GM18858 (cell line): ENCODE results near the gene ARID3B.

Experiments
- ATAC-seq: cut with Tn5 transposase; IDR thresholded peaks from one replicate; pipeline ENCODE4 v1.9.1; 2021; ENCODE audit not compliant: unreplicated experiment

Gene ARID3B

GRCh38 chr15:74633781-74634180 lies 92.8 kb downstream of the ARID3B start:
- ATAC-seq = no peak

- no peak for ATAC-seq
Observed at GRCh38 chr15:74635228-74635627, 94.2 kb downstream of the ARID3B start.

DNA sequence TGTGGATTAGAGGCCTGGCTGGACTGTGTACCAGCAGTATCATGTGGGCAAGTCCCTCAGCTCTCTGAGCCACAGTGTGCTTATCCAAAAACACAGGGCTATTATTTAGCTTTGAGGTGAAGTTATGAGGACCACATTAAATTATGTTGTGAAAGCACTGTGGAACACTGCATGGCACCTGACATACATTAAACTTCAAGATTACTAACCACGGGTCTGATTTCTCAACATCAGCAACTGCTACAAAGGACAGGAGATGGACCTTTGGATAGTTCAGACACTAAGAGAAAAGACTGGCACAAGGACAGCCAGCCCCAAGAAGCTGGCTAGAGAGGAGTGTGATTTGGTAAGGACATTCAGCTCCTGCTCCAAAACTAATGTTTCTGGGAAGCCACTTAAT lies 96.0 kb downstream of the ARID3B start:
- no peak for ATAC-seq

DNA sequence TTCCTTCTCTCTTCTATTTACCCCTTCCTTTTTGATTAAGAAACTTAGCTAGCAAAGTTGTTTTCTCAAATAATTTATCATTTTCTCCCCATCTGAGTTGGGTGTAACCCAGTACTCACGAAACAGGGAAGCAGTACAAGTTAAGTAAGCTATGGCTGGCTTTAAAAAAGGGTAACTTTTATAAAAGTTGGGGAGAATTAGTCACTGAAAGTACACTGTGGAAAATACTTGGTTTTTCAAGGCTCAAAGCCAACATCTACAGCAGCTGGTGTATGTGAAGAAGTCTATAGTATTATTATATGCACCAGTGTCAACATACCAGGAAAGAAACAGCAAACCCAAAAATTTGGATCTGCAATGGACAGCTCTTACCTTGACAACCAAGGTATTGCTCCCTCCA lies 100.1 kb downstream of the ARID3B start:
- ATAC-seq = no peak

GRCh38 chr15:74642348-74642733 lies 101.3 kb downstream of the ARID3B start:
- ATAC-seq = no peak

GRCh38 chr15:74642734-74643664 lies 102.0 kb downstream of the ARID3B start:
- no peak for ATAC-seq

GRCh38 chr15:74643665-74644204 lies 102.7 kb downstream of the ARID3B start:
- ATAC-seq = no peak

- no peak for ATAC-seq
Observed at GRCh38 chr15:74646480-74646879, 105.5 kb downstream of the ARID3B start.
